Dedifferentiated amniotic fluid mesenchymal stem cell (primary cell): ENCODE data around the gene SLC47A1.
"Not testable (repeated sequence)": the region's sequence is repeated elsewhere in the genome, so short reads cannot be mapped to it uniquely, and the experiment has no call there.

Experiments used
- DNase-seq: peaks from one replicate; pipeline ENCODE4 v3.0.0-alpha.2; 2016; ENCODE audit errors: extremely low spot score

The SLC47A1 gene

DNA sequence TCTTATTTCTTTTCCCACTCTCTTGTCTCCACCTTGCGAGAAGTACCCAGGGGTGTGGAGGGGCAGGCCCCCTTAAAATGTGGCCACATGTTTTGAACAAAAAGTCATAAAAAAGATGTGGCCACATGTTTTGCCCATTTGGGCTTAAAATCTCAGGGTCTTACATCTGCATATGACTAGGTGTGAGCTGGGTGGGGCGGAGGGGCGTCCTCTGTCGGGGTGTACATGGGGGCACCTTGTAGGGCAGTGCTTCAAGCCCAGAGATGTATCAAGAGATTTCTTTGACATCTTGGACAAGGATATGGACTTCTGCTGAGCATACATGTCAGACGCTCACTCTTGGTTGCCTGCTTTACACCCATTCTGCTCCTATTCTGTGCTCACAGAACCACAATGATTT, 13.0 kb upstream of the SLC47A1 start:
- no peak for DNase-seq

DNA sequence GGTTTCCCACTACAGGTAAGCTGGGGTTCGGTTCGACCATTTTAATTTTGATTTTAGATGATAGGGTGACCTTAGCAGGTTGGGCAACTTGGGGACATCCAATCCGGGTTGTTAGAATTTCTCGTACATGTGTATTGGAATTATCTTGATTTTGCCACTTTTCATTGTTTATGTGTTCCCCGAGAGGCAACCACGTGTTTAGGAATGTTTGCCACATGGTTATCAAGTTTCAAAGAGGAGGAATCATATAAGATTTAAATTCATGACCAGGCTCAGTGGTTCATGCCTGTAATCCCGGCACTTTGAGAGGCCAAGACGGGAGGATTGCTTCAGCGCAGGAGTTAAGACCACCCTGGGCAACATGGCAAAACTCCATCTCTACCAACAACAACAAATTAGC, 10.0 kb upstream of the SLC47A1 start:
- DNase-seq, result no peak

- DNase-seq, result not testable (repeated sequence)
Measured at GRCh38 chr17:19526950-19527349, 6.7 kb upstream of the SLC47A1 start.

- no peak for DNase-seq
Measured at GRCh38 chr17:19531780-19532501, 1.7 kb upstream of the SLC47A1 start.

DNA sequence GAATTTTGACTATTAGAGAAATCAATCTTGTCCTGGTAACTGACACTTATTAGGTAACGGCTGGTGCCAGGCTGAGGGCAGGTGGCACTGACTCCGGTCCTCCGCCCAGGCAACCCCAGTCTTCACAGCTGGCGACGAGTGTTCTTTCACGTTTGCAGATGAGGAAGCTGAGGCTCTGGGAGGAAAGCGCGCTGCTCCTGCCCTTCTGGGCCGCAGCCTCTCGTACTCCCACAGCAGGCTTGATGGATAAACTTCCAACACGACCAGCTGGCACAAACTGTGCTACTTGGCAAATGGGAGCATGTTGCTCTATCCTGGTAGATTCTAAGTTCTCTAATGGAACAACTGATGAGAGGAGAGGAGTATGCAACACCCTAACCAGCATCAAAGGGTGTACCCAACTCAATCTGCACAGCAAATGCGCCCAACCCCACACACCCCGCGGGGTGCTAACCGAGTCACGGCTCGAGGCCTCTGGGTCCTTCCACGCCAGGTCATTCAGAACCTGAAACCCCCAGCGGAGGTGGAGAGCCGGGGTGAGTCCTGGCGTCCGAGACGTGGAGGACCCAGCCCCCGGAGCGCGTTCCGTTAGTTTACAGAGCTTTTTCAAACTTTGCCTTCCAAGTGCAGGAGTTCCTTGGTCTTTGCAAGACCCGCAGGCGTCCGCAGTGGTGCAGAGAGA, 477 bp upstream of the SLC47A1 start:
- no peak for DNase-seq

- DNase-seq, result no peak
Measured at GRCh38 chr17:19534562-19535149, 1.0 kb downstream of the SLC47A1 start.

GRCh38 chr17:19537111-19537510, 3.5 kb downstream of the SLC47A1 start:
- DNase-seq, result no peak

DNA sequence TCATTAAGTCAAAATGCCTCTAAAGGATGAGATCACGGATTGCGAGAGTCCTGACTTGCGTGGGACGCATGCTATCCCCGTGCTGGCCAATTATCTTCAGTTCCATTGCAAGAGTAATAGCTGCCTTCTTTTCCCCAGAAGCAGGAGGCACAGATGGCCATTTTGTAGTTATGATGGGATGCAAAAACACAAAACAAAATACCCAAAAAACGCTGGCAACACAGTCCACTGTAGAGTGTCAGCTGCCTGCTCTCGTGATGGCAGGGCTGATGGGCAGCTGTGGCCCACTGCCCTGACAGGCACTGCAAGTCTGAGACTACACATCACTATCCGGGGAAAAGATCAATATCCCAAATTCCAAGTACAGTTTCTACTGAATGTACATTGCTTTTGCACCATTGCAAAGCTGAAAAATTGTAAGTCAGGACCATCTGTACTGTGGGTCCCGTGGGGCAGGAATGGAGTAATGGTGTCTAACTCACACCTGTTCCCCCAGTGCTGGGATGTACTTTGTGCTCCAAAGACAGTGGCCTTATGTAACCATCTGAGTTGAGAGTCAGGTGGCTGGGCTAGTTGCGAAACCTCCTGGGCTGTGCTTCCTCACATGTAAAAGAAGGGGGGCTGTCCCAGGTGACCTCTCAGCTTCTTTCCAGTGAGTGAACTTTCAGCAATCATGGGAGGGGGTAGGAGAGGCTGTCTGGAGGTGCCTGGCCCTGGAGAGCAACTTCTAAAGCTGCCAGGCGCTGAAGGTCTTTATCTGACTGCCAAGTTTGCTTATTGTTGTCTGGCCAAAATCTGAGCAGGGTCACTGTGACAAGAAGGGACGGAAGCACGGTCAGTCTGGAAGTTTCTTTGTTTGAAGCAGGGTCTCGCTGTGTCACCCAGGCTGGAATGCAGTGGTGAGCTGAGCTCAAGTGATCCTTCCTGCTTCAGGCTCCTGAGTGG, 4.7 kb downstream of the SLC47A1 start:
- DNase-seq, result no peak

DNA sequence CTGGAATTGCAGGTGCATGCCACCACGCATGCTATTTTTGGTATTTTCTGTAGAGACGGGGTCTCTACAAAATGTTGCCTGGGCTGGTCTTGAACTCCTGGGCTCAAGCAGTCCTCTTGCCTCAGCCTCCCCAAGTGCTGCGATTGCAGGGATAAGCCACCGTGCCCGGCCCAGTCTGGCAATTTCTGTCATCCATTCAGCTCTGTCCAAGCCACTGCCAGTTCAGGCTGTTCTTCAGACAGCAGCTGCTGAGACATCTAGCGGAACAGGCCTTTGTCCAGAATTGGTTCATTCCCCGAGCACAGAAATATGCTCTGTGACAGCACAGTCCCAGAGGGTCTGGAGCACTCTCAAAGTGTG, 5.4 kb downstream of the SLC47A1 start:
- DNase-seq, result no peak

GRCh38 chr17:19539841-19540311, 6.2 kb downstream of the SLC47A1 start:
- no peak for DNase-seq

DNA sequence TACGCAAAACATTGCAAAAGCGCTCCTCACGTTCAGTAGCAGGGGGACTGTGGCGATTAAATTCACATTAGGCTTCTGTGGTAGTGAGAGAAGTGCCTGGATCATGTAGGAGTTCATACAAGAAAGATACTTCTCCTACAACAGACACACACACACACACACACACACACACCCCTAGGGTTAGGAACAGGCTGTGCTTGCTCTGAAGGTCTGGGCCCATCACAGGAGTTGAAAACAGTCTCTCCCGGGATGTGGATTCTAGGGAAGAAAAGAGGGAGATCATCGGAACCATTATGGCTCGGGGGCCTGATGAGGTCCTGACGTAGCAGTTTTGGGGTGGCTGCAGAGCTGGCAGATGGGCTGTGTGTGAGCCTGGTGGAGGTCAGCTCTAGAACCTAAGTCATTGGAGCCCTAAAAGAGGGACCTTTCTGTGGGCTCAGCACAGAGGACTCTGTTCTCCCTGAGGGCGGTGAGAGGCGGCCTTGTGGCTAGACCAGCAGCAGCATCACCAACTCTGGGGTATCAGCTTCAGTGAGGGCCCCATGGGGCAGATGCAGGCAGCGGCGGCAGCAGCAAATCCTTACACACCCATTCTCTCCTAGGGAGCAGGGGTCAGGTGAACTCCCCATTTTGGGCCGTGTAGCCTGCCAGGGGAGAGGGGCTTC, 7.2 kb downstream of the SLC47A1 start:
- no peak for DNase-seq

DNA sequence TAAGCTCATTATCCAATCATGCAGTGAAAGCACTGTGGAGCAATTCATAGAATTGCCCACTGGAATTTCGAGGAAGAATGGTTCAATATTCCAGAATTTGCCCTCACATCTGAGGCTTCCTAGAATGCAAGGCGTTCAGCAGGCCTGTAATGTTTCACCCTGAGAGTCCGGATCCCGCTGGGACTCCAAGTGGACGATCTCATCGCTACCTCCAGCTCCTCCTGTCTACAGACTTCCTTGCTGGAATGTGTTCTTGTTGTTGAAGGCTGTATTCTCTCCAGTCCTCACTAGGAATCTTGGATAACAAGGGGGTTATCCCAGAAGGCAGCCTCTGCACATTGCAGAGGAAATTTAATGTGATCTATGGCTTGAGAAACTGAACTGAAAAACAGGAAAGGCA, 7.8 kb downstream of the SLC47A1 start:
- no peak for DNase-seq

DNA sequence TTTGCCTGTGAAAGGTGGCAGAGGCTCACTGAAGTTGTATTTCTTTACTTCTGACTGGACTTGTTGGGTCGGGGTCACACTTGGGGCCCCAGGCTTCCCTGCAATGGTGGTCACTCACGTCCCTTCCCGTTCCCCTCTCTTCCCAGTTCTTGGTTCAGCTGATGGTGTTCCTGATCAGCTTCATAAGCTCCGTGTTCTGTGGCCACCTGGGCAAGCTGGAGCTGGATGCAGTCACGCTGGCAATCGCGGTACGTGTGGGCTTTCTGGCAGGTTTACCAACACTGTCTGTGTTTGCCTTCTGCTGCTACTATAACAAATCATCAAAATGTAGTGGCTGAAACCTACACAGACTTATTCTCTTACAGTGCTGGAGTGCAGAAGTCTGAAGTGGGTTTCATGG, 8.6 kb downstream of the SLC47A1 start:
- DNase-seq, result no peak

GRCh38 chr17:19544366-19544765, 10.7 kb downstream of the SLC47A1 start:
- no peak for DNase-seq

DNA sequence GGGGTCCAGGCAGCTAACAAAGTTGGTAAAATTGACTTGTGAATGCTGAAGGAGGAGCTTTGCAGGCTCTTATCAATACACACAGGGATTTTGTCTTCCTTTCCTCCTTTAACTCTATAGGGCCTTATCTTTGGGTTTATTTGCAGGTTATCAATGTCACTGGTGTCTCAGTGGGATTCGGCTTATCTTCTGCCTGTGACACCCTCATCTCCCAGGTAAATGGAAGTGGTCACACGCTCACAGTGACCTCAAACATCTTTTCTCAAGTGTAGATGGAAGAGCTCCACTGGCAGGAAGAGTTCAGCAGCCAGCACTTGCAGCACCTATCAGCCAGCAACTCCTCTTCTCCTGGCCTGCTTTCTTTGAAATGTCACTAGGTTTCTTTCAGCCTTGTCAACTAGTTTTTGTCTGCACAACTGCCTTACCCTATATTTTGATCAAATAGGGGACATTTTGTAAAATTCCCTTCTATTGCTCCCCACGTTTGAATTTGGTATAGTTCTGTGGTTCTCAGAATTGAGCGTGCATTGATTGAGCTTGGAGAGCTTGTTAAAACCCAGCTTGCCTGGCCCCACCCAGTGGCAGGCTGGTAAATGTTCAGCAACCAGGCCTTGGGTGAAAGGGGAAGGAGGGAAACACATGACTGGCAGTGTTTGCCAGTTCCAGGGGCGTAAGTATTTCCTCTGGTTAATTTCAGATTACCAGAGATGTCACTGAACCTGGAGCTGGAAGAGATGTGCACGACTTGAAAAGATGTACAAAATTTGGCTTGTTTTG, 12.8 kb downstream of the SLC47A1 start:
- no peak for DNase-seq

- DNase-seq, result no peak
Measured at GRCh38 chr17:19549746-19550623, 16.3 kb downstream of the SLC47A1 start.

DNA sequence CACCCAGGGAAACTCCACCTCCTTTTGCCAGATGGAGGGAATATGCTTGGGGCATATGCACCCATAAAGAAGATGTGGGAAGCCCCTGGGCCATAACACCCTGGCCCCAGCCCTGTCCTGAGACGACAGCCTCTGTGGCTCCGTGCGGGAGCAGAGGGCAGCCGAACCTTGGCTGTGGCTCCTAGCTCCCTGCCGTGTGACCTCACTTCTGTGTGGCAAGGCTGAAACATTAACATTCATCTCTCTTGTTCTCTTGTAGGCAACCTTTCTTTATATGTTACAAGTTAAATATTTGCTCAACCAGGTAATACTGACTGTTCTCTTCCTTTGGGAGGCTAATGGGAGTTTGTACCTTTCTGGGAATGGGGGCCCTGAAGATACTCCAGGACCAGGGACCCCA, 17.5 kb downstream of the SLC47A1 start:
- DNase-seq, result no peak

DNA sequence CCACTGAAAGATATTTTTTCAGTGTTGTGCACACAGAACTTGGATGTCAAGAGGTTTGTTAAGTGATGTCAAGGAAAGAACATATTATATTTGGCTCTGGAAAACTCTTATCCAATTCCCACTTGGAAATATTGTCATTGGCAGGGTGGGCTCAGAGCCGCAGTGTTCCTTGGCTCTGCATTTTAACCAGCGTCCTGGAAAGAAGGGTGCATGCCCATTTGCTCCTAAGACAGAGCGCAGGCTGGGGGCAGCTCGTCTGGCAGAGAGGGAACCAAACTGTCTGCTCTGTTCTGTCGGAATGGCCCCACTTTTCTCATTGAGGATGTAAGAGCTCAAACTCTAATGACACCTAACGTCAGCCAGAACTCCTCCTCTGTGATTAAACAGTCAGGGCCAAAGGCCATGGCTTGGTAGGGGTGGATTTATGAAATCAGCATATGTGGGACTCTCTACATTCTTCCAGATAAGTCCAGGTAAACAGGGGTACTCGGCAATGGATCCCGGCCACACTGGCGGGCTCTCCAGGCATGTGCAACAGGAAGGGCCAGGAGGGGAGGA, 18.0 kb downstream of the SLC47A1 start:
- no peak for DNase-seq

DNA sequence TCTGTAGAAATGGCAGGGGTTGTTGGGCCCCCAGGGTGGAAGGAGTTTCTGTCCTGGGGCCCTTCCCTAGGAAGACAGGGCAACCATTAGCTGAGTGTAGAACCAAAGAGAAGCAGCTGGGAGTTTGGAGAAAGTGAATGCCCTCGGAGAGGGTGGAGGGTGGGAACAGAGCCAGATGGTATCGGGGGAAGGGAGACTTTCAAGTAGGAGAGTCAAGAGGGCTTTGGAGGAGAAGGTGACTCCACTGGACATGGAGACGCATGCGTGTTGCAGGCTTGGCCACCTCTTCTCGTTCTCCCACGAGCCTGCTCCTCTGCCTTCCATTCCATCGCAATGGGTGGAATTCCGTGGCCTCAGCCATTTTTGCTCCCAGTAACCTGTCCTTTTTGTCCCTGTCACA, 19.4 kb downstream of the SLC47A1 start:
- DNase-seq, result no peak
